Neural crest cell (in vitro differentiated cells): Measurements from ENCODE around the gene ALCAM. TPM values are rescaled to one million over a fixed set of nuclear protein-coding genes. Genes with fewer than 3 reads are reported as not detected.
"Not testable (repeated sequence)": the region's sequence is repeated elsewhere in the genome, so short reads cannot be mapped to it uniquely, and the experiment has no call there.

Experiments
- DNase-seq: peaks from one replicate; pipeline ENCODE4 v3.0.0; 2021; ENCODE audit warnings: low read depth, mixed read lengths, low spot score
- H3K27ac Mint-ChIP-seq: one replicate; pipeline ENCODE4 v1.8.0; 2021; ENCODE audit warnings: mild to moderate bottlenecking, mixed read lengths; ENCODE audit not compliant: unreplicated experiment
- H3K27me3 Mint-ChIP-seq: 2 replicates; pipeline ENCODE4 v1.8.0; 2021; ENCODE audit warnings: low read depth, mild to moderate bottlenecking, mixed read lengths
- H3K36me3 Mint-ChIP-seq: 2 replicates; pipeline ENCODE4 v1.8.0; 2021; ENCODE audit warnings: low read depth, mild to moderate bottlenecking, mixed read lengths
- H3K4me1 Mint-ChIP-seq: 2 replicates; pipeline ENCODE4 v1.8.0; 2021; ENCODE audit warnings: mixed read lengths
- H3K4me3 Mint-ChIP-seq: one replicate; pipeline ENCODE4 v1.8.0; 2021; ENCODE audit warnings: mild to moderate bottlenecking, mixed read lengths
- H3K9me3 Mint-ChIP-seq: 2 replicates; pipeline ENCODE4 v1.8.0; 2021; ENCODE audit warnings: mixed read lengths
- CTCF ChIP-seq: fragments of 200-600 bp; sonication (generic); conservative IDR thresholded peaks from 2 replicates; pipeline ENCODE4 v1.5.0; 2021; ENCODE audit warnings: antibody characterized with exemption, mild to moderate bottlenecking
- total RNA-seq: library from RNA; stranded (reverse); gene quantifications from 2 replicates; pipeline ENCODE4 v1.2.1, GENCODE V29; 2021

ALCAM gene
- total RNA-seq, 1 donor from 2014 or later, result 8.7 TPM

DNA sequence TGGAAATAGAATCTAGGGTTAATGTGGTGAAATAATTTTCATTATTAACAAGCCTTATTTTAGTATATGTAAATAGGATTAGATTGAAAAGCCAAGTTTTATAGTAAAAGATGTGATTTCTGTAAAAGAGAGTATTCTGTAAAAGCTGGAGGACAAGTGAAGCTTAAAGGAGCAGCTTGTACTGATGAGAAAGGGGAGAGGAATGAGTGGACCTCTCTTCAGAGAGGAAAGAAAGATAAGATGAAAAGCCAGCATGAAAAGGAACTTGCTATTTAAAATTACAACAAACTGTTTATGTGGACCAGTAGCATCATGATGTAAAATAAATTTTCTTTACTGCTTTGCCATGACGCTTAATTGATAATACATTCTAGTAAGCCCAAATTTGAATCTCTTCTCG lies 18.5 kb downstream of the ALCAM start:
- TF ChIP-seq CTCF, result no peak
- peaks cover 5% of the 10 kb centered on the region for H3K36me3 Mint-ChIP-seq
- H3K9me3 Mint-ChIP-seq, result peaks cover 6% of the 10 kb centered on the region
- no peaks in the 10 kb centered on the region for H3K27me3 Mint-ChIP-seq
- DNase-seq, result no peak
- no peaks in the 10 kb centered on the region for H3K4me1 Mint-ChIP-seq
- no peak overlapping the region for H3K27ac Mint-ChIP-seq
- H3K4me3 Mint-ChIP-seq, result no peak overlapping the region

DNA sequence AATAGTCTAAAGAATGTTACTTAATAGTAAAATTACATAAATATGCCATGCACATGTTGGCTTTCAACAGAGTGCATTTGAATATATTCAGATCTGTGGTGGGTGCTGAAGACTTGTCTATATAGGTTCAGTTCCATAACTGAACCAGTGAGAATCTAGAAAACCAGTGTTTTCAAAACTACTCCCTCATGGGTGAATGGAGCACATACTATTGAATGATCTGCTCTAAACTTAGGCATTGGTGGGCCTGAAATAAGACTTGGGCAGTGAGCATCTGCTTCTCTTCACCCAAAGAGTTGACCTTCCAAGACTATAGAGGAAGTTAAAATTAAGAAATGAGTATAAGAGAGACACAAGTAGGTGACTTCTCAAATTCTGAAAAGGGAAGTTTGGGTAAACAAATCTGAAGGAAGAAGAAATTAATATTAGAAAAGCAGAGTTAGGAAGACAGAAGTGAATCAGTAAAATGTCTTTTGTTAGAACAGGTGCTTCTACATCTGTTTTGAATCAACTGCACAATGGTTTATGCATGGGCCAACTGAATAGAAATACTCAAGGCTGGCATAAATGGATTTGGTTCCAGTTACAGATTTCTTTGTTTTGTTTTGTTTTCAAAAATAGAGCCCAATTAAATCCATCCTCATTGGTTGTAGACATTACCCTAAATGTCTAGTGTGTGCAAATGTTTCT lies 19.3 kb downstream of the ALCAM start:
- H3K36me3 Mint-ChIP-seq, result peaks cover 5% of the 10 kb centered on the region

DNA sequence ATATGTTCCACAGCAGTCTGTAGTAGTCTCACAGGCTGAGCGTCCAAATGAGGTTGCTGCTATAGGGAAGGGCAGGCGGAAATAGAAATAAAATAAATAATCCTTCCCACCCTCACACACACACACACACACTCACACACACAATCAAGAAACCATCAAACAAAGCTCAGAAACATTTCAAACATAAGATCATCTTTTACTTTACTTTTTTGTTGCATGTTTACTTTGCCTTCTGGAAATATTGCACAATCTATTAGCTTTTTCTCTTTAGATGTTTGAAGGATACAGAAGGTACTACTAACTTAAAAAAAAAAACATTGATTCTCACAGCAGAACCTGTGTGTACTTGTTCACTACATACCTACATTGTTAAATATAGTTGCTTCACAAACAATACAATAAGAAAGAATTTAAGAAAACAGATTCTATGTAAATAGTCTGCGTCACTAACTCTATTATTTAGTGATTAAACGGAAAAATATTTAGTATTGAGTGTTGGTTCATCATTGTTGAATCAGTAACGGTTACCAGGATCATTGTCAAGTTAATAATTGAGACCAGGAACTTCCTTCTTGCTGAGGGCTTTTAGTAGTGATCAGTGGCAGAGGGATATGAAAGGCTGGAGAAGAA lies 20.5 kb downstream of the ALCAM start:
- Mint-ChIP-seq H3K4me3 (no peak overlapping the region), H3K4me1 (no peaks in the 10 kb centered on the region), H3K9me3 (peaks cover 17% of the 10 kb centered on the region), H3K27me3 (no peaks in the 10 kb centered on the region), H3K36me3 (peaks cover 11% of the 10 kb centered on the region), H3K27ac (no peak overlapping the region)
- DNase-seq, result no peak
- no peak for TF ChIP-seq CTCF

More for the DNA sequence above, 19.3 kb downstream of the ALCAM start:
- no peaks in the 10 kb centered on the region for H3K27me3 Mint-ChIP-seq
- no peak overlapping the region for H3K27ac Mint-ChIP-seq
- peaks cover 11% of the 10 kb centered on the region for H3K9me3 Mint-ChIP-seq
- TF ChIP-seq CTCF, result no peak
- H3K4me1 Mint-ChIP-seq, result no peaks in the 10 kb centered on the region
- DNase-seq, result no peak
- H3K4me3 Mint-ChIP-seq, result no peak overlapping the region

- DNase-seq, result no peak
- H3K4me3 Mint-ChIP-seq, result no peak overlapping the region
- H3K36me3 Mint-ChIP-seq, result peaks cover 13% of the 10 kb centered on the region
- H3K9me3 Mint-ChIP-seq, result peaks cover 17% of the 10 kb centered on the region
- H3K27ac Mint-ChIP-seq, result no peak overlapping the region
- no peaks in the 10 kb centered on the region for H3K4me1 Mint-ChIP-seq
- H3K27me3 Mint-ChIP-seq, result no peaks in the 10 kb centered on the region
- no peak for TF ChIP-seq CTCF
Measured at GRCh38 chr3:105388176-105388575, 21.5 kb downstream of the ALCAM start.

GRCh38 chr3:105389759-105390158 lies 23.1 kb downstream of the ALCAM start:
- H3K27ac Mint-ChIP-seq, H3K27me3 Mint-ChIP-seq, DNase-seq, H3K4me3 Mint-ChIP-seq, H3K4me1 Mint-ChIP-seq: not testable (repeated sequence)
- H3K36me3 Mint-ChIP-seq, result peaks cover 12% of the 10 kb centered on the region
- peaks cover 17% of the 10 kb centered on the region for H3K9me3 Mint-ChIP-seq

DNA sequence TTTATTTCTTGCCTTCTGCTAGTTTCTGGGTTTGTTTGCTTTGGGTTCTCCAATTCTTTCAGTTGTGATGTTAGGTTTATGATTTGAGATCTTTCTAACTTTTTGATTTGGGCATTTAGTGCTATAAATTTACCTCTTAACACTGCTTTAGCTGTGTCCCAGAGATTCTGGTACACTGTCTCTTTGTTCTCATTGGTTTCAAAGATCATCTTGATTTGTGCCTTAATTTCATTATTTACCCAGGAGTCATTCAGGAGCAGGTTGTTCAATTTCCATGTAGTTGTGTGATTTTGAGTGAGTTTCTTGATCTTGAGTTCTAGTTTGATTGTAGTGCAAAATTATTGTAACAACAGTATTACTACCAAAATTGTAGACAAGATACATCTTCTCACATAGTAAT lies 25.9 kb downstream of the ALCAM start:
- H3K4me3 Mint-ChIP-seq, H3K27ac Mint-ChIP-seq, DNase-seq: not testable (repeated sequence)

More for the DNA sequence above, 25.9 kb downstream of the ALCAM start:
- H3K4me1 Mint-ChIP-seq, H3K27me3 Mint-ChIP-seq: not testable (repeated sequence)
- Mint-ChIP-seq H3K36me3 (peaks cover 12% of the 10 kb centered on the region), H3K9me3 (peaks cover 17% of the 10 kb centered on the region)
